ENCODE measurements around the gene FBXO3.
"Not testable (repeated sequence)": the region's sequence is repeated elsewhere in the genome, so short reads cannot be mapped to it uniquely, and the experiment has no call there.

Gene FBXO3

DNA sequence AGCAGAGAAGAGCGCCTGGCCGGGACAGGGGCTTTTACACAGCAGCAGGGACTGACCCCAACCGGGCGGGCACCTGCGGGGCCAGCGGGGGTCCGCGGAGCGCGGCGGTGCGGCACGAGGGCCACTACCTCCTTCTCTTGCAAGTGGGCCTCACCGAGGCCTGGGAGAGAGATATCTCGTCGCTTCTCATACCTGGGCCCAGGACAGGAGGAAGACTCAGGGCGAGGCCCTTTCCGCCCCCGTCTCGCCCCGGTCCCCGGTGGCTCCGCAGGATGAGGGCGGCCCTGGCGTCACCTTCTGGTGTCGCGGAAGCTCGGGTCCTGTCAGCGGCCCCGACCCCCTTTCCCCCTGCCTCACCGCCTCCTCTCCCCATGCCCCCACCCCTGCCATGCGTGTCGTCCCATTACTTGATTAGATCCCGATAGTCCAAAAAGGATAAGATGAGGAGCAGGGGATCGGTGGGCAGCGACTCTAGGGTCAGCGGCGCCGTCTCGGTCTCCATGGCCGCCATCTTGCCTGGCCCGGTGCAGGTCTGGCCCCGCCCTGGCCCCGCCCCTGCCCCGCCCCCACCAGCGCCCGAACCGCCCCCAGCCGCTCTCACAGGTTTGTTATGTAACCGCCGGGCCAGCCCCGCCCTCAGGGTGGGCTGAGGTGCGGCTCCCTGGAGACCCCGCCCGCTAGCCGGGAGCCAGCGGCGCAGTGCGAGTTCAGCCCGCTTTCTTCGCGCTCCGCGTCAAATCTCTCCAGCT is at the start of gene FBXO3:
Gene FBXO3, minus strand, starts transcription at position 534 of the 749 bp plus-strand sequence. Its CDS starts 23 bp downstream, at position 511.
- DNase-seq: peak; percentile 73

DNA sequence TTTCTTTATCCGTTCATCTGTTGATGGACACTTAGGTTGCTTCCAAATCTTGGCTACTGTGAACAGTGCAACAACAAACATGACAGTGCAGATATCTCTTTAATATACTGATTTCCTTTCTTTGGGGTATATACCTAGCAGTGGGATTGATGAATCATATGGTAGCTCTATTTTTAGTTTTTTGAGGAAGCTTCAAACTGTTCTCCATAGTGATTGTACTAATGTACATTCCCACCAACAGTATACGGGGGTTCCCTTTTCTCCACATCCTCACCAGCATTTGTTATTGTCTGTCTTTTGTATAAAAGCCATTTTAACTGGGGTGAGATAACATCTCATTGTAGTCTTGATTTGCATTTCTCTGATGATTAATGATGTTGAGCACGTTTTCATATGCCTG is 48.7 kb upstream of the FBXO3 start:
- DNase-seq: not testable (repeated sequence)

GRCh38 chr11:33819278-33820035 is 45.1 kb upstream of the FBXO3 start:
- no peak for DNase-seq

- peak; percentile 61 for DNase-seq
These were observed 34.0 kb upstream of the FBXO3 start for GRCh38 chr11:33808228-33808828.

GRCh38 chr11:33804471-33804870 is 30.2 kb upstream of the FBXO3 start:
- DNase-seq: no peak

GRCh38 chr11:33802194-33802950 is 28.1 kb upstream of the FBXO3 start:
- DNase-seq: peak; percentile 6

GRCh38 chr11:33801821-33802193 is 27.5 kb upstream of the FBXO3 start:
- DNase-seq: no peak

GRCh38 chr11:33797879-33798278 is 23.6 kb upstream of the FBXO3 start:
- DNase-seq: no peak

- DNase-seq: no peak
These were observed 15.7 kb upstream of the FBXO3 start for GRCh38 chr11:33790040-33790439.

- not testable (repeated sequence) for DNase-seq
These were observed 13.8 kb upstream of the FBXO3 start for GRCh38 chr11:33788095-33788494.

DNA sequence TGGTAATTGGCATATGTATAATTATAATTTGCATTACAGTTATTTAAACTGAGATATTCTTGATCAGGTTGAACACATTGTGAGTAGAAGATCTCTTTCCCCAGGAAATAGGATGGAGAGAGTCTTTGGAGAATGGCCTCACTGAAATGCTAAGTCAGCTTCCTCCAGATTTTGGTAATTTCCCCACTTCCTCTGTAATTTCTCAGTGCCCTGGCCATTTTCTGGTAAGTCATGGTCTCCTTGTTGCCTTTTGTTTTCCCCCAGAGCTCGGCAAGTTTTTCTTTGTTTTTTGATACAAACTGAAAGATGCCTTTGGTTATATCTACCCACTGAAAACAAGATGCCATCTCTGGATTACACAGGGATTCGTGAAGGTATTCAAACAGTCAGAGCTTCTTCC is 12.8 kb upstream of the FBXO3 start:
- no peak for DNase-seq

DNA sequence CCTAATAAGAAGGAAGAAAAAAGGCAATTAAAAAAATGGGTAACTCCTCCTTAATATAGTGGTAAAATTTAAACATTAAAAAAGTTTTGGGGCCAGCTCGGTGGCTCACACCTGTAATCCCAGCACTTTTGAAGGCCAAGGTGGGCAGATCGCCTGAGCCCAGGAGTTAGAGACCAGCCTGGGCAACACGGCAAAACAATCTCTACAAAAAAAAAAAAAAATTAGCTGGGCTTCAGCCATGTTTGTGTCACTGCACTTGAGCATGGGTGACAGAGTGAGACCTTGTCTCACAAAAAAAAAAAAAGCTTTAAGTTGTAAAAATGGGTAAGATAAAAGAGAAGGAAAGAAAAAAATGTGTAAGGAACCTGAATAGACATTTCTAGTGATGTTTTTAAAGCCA is 11.3 kb upstream of the FBXO3 start:
- no peak for DNase-seq

DNA sequence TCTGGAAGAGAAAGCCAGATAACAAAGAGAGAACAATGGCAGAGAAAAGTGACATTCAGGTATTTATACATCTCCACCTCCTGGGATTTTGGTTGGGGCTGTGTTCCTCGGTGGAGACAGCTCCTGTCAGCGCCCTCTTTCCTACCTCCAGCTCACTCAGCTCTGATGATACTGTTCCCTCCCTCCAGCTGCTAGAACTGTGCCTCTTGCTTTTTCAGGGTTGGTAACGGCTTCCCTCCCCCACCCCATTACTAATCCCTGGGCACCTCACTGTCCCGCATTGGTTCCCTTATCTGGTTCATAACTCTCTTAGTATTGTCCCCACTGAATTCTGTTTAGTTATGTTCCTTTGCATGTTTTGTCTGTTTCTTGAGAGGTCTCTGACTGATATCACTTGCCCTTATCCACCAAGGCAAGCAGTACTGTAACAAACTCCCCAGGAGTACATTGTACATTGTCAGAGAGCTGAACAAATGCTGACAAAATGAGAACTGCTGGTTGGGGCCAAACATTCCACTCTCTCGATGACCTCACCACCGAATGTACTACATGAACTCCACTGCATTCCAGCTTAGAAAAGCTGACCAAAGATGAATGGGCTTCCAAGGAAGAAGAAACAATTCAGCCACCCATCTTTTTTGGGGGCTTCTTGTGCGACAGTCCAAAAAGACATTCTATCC is 5.7 kb upstream of the FBXO3 start:
- no peak for DNase-seq

DNA sequence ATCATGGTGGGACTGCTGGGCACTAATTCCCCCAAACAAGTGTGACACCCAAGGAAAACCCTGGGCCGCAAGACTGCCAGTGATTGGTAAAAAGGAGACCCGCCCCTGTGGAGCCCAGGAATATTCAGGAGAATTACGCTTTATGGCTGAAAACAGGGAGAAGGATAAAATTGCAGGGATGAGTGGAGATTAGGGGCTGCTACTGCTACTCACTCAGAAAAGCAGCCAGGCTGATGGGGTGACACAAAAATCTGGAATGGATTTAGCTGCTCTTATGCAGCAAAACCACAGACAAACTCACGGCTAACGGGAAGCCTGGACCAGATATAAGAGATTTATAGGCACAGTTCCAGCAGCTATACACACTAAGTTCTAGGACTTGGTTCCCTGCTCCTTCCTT is 4.4 kb upstream of the FBXO3 start:
- no peak for DNase-seq

DNA sequence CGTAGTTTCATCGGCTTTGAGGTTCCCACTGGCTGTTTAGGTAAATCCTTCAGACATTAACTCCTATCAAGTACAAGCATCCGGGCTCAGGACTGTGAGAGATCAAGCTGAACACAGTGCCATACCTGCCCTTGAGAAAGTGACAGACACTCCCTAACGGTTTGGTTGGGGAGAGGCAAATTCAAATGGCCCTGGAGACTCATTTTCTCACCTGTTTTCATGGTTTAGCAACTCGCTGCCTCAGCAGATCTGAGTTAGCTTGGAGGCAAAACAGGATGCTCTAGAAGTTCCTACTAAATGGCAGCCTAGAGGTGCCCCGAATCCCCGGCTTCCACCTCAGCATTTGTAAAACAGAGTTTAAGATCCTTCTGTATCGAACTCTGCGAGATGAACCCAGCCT is 3.6 kb upstream of the FBXO3 start:
- DNase-seq: no peak

- no peak for DNase-seq
These were observed 1.6 kb upstream of the FBXO3 start for GRCh38 chr11:33775832-33776470.

GRCh38 chr11:33775467-33775807 is 1.1 kb upstream of the FBXO3 start:
- no peak for DNase-seq

- DNase-seq: no peak
These were observed 581 bp upstream of the FBXO3 start for GRCh38 chr11:33774736-33775466.

DNA sequence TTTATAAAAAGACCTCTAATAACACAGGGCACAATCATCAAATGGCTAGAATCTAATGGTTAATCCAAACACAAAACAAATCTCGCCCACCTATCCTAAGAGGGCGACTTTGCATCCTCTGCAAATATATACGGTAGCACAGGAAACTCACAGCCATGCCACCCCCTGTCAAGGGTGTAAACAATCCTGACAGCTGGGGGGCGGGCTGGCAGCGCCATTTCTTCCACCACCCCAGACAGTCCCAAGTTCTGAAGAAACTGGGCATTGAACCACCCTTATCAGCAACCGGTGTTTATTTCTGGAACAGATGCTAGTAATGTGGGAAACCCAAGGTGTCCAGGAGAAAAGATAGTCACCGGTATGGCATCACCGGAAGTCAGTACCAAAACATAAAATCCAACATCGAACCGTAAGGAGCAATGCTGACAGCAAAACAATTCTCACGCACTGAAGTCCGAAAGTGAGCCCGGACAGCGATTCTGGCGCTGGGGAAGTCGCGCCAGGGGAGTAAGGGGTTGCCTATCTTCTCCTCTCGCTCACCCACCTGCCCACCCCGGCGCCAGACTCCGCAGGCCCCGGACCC is 825 bp downstream of the FBXO3 start:
- no peak for DNase-seq

DNA sequence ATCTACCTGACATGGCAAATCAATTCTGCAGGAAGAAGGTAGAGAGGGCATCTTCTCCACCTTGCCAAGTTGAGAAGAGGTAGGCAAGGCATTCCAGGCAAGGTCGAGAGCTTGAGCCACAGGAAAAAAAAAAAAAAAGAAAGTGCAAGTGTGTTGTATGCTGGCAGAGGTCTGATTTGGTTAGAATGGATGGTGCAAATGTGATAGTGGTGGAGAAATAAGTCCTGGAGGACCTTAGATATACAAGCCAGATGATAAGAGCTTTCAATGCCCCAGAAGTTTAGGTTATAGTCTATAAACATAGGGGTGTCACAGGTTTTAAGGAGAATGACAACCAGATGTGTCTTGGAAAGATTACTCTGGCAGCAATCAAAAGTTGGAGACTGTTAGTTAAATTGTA is 1.4 kb downstream of the FBXO3 start:
- DNase-seq: no peak

GRCh38 chr11:33772300-33772699 is 2.0 kb downstream of the FBXO3 start:
- no peak for DNase-seq

All from GDM1 (cell line).